ENCODE data around the gene TIMM44. TPM values are rescaled to one million over a fixed set of nuclear protein-coding genes. Genes with fewer than 3 reads are reported as not detected.

Gene TIMM44
- total and polyA plus RNA-seq, 2 of the 8 experiments (the other 6 are each of a cell fraction or from before 2014, with no cell fraction given): 131 to 150 TPM

DNA sequence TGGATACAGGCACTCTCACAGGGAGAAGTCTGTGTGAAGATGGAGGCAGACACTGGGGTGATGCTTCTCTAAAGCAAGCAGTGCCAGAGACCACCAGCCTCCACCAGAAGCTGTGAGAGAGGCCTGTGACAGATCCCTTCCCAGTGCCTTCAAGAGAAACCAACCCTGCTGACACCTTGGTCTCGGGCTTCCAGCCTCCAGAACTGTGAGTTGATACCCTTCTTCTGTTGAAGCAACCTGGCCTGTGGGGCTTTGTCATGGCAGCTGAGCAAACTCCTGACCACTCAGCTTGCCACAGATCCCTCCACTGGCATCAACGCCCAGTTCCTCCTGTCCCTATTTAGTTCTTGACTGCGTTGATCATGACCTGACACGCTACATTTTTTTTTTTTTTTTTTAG lies 33.0 kb upstream of the TIMM44 start (continued):
- TF ChIP-seq, protein P1, sequence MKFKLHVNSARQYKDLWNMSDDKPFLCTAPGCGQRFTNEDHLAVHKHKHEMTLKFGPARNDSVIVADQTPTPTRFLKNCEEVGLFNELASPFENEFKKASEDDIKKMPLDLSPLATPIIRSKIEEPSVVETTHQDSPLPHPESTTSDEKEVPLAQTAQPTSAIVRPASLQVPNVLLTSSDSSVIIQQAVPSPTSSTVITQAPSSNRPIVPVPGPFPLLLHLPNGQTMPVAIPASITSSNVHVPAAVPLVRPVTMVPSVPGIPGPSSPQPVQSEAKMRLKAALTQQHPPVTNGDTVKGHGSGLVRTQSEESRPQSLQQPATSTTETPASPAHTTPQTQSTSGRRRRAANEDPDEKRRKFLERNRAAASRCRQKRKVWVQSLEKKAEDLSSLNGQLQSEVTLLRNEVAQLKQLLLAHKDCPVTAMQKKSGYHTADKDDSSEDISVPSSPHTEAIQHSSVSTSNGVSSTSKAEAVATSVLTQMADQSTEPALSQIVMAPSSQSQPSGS (IDR thresholded peaks at IDR 0.05; ENCODE audit: low read length): no peak
